ENCODE data around the gene FBXO31.

Gene FBXO31

DNA sequence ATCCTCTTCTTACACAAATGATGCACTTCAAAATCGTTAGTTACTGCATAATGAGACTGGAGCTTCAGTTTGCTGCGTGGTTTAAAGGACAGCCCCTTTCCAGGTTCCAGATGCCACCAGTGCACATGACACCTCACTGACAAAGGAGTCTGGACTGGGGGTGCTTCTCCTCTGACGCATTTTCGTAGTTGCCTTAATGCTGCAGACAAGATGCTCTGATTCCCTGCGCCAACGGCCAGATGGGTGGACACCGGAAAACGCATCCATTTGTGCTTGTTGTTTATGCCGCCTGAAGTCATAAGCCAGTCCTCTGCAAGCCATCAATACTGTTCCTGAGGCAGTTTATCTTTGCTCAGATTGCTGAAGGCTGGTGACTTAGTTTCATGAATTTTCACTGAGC lies 16.0 kb downstream of the FBXO31 start:
- Histone ChIP-seq H3K79me2 (ENCODE audit: insufficient read depth, low read length) (peaks cover 20% of the 10 kb centered on the region; the same call in 1 of the 2 replicates), H3K9ac (ENCODE audit: low read length) (no peak overlapping the region), H3K9me2 (ENCODE audit: low read depth, low read length) (no peaks in the 10 kb centered on the region), H3K9me3 (ENCODE audit: low read length) (no peaks in the 10 kb centered on the region), H3K27me3 (ENCODE audit: insufficient read depth, low read length) (no peaks in the 10 kb centered on the region), H3K27ac (ENCODE audit: low read depth, low read length, poor library complexity, severe bottlenecking) (no peak overlapping the region), H3K36me3 (ENCODE audit: insufficient read depth, low read length) (no peaks in the 10 kb centered on the region; the same call in 1 of the 2 replicates), H3F3A (ENCODE audit: insufficient read depth, low read length) (no peaks in the 10 kb centered on the region), H3K4me2 (ENCODE audit: low read length) (no peak overlapping the region), H4K20me1 (ENCODE audit: insufficient read depth, low read length) (no peaks in the 10 kb centered on the region), H2AFZ (ENCODE audit: low read length) (no peak overlapping the region), H3K4me3 (ENCODE audit: low read depth, low read length, poor library complexity, severe bottlenecking) (no peak overlapping the region), H3K4me1 (ENCODE audit: insufficient read depth, low read length, severe bottlenecking) (peaks cover 10% of the 10 kb centered on the region)
- TF ChIP-seq EZH2 (IDR thresholded peaks at IDR 0.05; ENCODE audit: borderline replicate concordance, low read length) (no peak), CTCF (IDR thresholded peaks at IDR 0.05; ENCODE audit: low read length) (no peak)

GRCh38 chr16:87366930-87367329 lies 16.6 kb downstream of the FBXO31 start:
- H3K79me2 ChIP-seq (ENCODE audit: insufficient read depth, low read length), result peaks cover 20% of the 10 kb centered on the region; the same call in 1 of the 2 replicates
- no peaks in the 10 kb centered on the region for H3K9me3 ChIP-seq (ENCODE audit: low read length)
- no peaks in the 10 kb centered on the region for H3K9me2 ChIP-seq (ENCODE audit: low read depth, low read length)
- no peak overlapping the region for H3K4me2 ChIP-seq (ENCODE audit: low read length)
- H3K36me3 ChIP-seq (ENCODE audit: insufficient read depth, low read length), result peaks cover 1% of the 10 kb centered on the region
- no peak overlapping the region for H3K4me3 ChIP-seq (ENCODE audit: low read depth, low read length, poor library complexity, severe bottlenecking)
- H3K4me1 ChIP-seq (ENCODE audit: insufficient read depth, low read length, severe bottlenecking), result peaks cover 10% of the 10 kb centered on the region
- H3K27ac ChIP-seq (ENCODE audit: low read depth, low read length, poor library complexity, severe bottlenecking), result no peak overlapping the region
- TF ChIP-seq EZH2 (IDR thresholded peaks at IDR 0.05; ENCODE audit: borderline replicate concordance, low read length) (no peak), CTCF (IDR thresholded peaks at IDR 0.05; ENCODE audit: low read length) (no peak)
- H3K9ac ChIP-seq (ENCODE audit: low read length), result no peak overlapping the region
- H3K27me3 ChIP-seq (ENCODE audit: insufficient read depth, low read length), result no peaks in the 10 kb centered on the region
- no peaks in the 10 kb centered on the region for H3F3A ChIP-seq (ENCODE audit: insufficient read depth, low read length)
- H4K20me1 ChIP-seq (ENCODE audit: insufficient read depth, low read length), result no peaks in the 10 kb centered on the region
- H2AFZ ChIP-seq (ENCODE audit: low read length), result no peak overlapping the region

- H3K9ac ChIP-seq (ENCODE audit: low read length), result no peak overlapping the region
- no peak overlapping the region for H3K27ac ChIP-seq (ENCODE audit: low read depth, low read length, poor library complexity, severe bottlenecking)
- no peaks in the 10 kb centered on the region for H3F3A ChIP-seq (ENCODE audit: insufficient read depth, low read length)
- H3K4me3 ChIP-seq (ENCODE audit: low read depth, low read length, poor library complexity, severe bottlenecking), result no peak overlapping the region
- no peak for TF ChIP-seq CTCF (IDR thresholded peaks at IDR 0.05; ENCODE audit: low read length)
- no peak for TF ChIP-seq EZH2 (IDR thresholded peaks at IDR 0.05; ENCODE audit: borderline replicate concordance, low read length)
- H3K36me3 ChIP-seq (ENCODE audit: insufficient read depth, low read length), result peaks cover 7% of the 10 kb centered on the region
- H3K27me3 ChIP-seq (ENCODE audit: insufficient read depth, low read length), result no peaks in the 10 kb centered on the region
- H2AFZ ChIP-seq (ENCODE audit: low read length), result no peak overlapping the region
- H3K4me2 ChIP-seq (ENCODE audit: low read length), result no peak overlapping the region
- H3K9me3 ChIP-seq (ENCODE audit: low read length), result no peaks in the 10 kb centered on the region
- H4K20me1 ChIP-seq (ENCODE audit: insufficient read depth, low read length), result no peaks in the 10 kb centered on the region
- H3K9me2 ChIP-seq (ENCODE audit: low read depth, low read length), result no peaks in the 10 kb centered on the region
- peaks cover 10% of the 10 kb centered on the region for H3K4me1 ChIP-seq (ENCODE audit: insufficient read depth, low read length, severe bottlenecking)
- peaks cover 17% of the 10 kb centered on the region; the same call in 1 of the 2 replicates for H3K79me2 ChIP-seq (ENCODE audit: insufficient read depth, low read length)
Observed at GRCh38 chr16:87366288-87366687, 17.3 kb downstream of the FBXO31 start.
